Effector CD8-positive, alpha-beta T cell (primary cell): ENCODE measurements around the gene ELAPOR1.

Experiments used
- DNase-seq: peaks from one replicate; lab custom pipeline; 2025; lab: John Stamatoyannopoulos, UW
- total RNA-seq, 4 experiments: gene quantifications; one replicate each; lab custom pipeline; 2026; lab: John Stamatoyannopoulos, UW

ELAPOR1 gene
- 12.1 to 24.0 (median 19.2) reads per million in 4 experiments for total RNA-seq

- DNase-seq = peak; percentile 77
Observed at GRCh38 chr1:109113590-109114341, at the start of gene ELAPOR1. Gene ELAPOR1, plus strand, starts transcription at chr1:109114115. Its CDS starts 69 bp downstream, at chr1:109114184.

DNA sequence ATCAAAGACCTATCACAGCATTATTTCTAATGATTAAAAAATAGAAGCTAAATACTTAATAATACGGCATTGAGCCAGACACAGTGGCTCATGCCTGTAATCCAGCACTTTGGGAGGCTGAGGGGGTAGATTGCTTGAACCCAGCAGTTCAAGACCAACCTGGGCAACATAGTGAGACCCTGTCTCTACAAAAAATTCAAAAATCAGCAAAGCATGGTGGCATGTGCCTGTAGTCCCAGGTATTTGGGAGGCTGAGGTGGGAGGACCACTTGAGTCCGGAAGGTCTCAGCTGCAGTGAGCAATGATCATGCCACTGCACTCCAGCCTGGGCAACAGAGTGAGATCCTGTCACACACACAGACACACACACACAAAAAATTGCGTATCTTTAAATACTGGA, 48.8 kb upstream of the ELAPOR1 start:
- DNase-seq = no peak

GRCh38 chr1:109067883-109068282, 46.0 kb upstream of the ELAPOR1 start:
- no peak for DNase-seq

GRCh38 chr1:109069294-109069693, 44.6 kb upstream of the ELAPOR1 start:
- no peak for DNase-seq

DNA sequence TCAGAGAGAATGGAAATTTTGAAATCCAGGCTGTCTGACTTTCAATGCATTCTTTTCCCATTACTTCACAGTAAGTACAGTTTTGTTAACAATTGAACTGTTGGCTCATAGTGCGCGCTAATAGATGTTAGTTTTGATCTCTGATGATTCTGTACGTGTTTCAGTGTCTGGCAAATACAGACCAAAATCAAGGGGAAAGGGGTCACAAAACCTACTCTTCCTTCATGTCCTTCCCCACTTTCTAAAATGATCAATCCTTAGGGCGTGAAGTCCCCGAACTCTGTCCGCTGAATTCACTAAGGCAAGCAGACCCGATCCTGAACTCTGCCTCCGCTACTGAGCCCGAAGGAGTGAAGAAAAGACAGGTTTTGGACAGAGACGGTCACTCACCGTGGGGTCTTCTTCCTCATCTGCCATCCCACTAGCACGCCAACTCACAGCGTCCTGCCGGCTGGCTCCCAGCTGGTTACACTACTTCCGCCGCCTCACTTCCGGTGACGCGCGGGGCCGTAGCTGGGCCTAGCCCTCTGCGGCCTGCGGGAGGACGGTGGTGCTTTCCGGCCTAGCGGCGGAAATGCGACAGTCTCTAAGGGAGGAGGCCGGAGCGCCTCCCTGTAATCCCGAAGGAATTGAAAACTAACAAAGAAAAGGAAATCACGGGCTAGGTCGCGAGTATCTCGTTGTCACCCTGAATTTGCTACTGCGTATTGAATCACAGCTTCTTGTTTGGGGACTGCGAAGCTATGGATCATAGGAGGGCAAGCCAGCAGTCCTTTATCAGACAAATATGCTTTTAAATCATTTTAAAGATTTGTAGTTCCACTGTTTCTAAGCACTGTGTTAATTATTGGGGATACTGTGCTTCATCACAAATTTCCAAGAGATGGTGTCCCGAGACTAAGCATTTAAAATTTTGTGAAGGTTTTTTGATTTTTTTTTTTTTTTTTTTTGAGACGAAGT, 38.1 kb upstream of the ELAPOR1 start, which contains the start of gene TAF13:
TSS of gene TAF13 (minus strand) at position 473 of the 960 bp plus-strand sequence. CDS start at position 417, 56 bp downstream.
- DNase-seq = peak; percentile 74

DNA sequence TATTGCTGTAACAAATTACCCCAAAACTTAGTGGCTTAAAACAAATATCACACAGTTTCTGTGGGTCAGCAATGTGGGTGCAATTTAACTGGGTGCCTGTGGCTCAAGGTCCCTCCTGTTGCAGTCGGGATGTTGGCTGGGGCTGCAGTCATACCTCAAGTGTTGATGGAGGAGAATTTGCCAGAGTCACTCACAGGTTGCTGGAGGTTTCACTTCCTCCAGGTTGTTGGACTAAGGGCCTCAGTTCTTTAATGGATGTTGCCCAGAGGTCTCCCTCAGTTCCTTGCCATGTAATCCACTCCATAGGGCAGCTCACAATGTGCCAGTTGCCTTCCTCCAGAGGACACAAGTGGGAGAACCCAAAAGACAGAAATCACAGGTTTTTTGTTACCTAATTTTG, 35.6 kb upstream of the ELAPOR1 start:
- DNase-seq = no peak

GRCh38 chr1:109079240-109079622, 34.7 kb upstream of the ELAPOR1 start:
- no peak for DNase-seq

DNA sequence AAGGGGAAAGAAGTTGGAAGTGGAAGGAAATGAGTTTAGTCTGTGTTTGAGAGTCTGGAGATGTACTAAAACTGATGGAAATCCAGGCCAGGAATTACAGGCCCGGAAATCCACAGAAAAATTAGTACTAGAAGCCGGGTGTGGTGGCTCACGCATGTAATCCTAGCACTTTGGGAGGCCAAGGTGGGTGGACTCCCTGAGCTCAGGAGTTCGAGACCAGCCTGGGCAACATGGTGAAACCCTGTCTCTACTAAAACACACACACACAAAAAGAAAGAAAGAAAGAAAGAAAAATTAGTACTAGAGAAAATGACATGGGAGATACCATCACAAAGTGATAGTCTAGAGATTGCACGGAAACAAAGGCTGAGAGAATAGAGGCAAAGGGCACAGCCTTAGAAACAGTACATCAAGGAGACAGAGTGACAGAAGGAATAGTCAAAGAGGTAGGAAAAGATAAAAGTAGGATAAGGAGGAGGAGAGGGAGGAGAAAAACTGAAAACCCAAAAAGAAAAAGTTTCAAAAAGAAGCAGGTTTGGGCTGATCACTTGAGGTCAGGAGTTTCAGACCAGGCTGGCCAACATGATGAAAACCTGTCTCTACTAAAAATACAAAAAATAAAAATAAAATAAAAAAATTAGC, 33.4 kb upstream of the ELAPOR1 start:
- no peak for DNase-seq

DNA sequence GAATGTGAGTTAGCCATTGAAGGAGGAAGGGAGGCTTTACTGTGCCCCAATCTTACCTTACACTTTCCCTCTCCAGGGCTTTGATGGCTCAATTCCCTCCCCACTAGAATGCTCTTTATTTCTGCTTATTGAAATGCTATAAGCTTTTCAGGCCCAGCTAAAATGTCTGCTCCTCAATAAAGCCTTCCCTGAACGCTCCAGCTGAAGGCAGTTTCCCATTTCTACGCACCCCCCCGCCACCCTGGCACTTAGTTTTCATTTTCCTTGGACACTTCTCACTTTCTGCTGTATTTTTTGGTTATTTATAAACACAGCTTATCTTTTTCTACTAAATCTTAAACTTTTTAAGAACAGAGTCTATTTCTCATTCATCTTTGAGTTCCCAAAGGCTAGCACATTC, 30.4 kb upstream of the ELAPOR1 start:
- DNase-seq = no peak

DNA sequence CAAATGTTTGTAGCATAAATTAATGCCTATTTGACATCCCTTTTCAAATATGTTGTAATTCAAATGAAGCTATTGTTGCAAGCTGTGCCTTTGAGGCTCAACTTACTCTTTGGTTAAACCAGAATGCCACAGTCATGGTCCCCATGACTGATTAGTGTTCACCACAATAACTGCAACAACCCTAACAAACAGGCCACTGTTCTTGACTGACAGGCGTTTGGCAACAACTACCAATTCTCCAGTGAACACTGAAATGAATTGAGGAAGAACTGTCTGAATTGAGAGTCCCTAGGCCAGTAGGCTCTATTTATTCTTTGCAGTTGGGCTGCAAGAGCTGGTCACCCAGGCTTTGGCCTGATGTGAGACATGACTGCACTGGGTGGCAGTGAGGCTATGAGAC, 30.0 kb upstream of the ELAPOR1 start:
- no peak for DNase-seq

- DNase-seq = no peak
Observed at GRCh38 chr1:109084563-109085517, 29.1 kb upstream of the ELAPOR1 start.

DNA sequence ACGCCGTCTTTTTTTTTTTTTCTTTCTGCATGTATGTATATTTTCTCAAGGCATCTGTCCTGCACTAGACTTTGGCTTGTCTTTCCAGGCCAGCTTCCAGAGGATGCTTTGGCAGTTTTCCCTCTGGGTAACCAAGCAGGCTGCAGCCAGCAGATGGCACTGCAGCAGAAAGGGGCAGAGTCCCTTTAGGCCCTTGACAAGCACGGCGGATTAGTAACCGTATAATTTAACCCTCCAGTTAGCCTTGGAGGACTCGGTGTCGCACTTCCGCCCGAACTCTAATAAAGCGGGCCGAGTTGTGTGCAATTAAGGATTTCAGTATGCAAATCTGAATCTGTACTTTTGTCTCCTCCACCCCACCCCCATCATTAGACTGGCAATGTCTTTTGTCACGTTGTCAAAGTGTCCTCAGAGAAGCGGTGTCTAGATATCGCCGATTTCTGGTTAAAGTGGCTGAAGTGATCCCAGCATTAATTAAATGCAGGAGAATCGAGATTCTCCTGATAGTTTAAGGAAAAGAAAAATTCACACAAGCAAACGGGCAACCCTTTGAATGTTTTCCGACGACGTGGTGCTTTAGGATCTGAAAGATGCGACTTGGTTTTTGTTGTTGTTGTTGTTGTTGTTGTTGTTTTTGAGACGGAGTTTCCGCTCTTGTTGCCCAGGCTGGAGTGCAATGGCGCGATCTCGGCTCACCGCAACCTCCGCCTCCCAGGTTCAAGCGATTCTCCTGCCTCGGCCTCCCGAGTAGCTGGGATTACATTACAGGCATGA, 24.5 kb upstream of the ELAPOR1 start:
- no peak for DNase-seq

GRCh38 chr1:109090196-109091077, 23.5 kb upstream of the ELAPOR1 start, which contains the start of gene TMEM167B:
Gene TMEM167B, plus strand, starts transcription at chr1:109090764. Its CDS starts 109 bp downstream, at chr1:109090873.
- peak; percentile 70 for DNase-seq

- no peak for DNase-seq
Observed at GRCh38 chr1:109091078-109091838, 22.7 kb upstream of the ELAPOR1 start.

GRCh38 chr1:109091839-109092193, 22.1 kb upstream of the ELAPOR1 start:
- DNase-seq = no peak

DNA sequence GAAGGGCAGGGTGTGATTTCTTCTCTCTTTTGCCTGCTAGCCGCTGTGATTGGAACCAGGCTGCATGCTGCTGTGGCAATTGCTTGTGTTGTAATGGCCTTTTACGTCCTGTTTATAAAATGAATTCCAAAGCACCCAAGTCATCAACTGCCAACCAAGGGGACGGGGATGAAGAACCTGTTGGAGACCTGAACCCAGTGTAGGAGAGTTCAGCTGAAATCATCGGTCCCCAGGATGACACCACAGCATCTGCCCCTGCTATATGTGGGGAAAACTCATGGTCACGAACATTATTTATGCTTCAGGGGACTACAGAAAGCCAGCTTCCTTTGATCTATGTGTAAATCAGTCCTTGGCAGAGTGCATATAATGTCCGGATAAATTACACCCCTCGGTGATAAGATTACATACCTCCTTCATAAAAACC, 19.5 kb upstream of the ELAPOR1 start:
- DNase-seq = no peak

- DNase-seq = no peak
Observed at GRCh38 chr1:109094871-109095270, 19.0 kb upstream of the ELAPOR1 start.

GRCh38 chr1:109095631-109096030, 18.3 kb upstream of the ELAPOR1 start:
- no peak for DNase-seq
